Measurements from ENCODE around the gene ARHGAP6. TPM values are rescaled to one million over a fixed set of nuclear protein-coding genes. Genes with fewer than 3 reads are reported as not detected.

ARHGAP6 gene
- total RNA-seq, 6 donors from 2014 or later: 14.4 to 40.9 (median 18.0) TPM

DNA sequence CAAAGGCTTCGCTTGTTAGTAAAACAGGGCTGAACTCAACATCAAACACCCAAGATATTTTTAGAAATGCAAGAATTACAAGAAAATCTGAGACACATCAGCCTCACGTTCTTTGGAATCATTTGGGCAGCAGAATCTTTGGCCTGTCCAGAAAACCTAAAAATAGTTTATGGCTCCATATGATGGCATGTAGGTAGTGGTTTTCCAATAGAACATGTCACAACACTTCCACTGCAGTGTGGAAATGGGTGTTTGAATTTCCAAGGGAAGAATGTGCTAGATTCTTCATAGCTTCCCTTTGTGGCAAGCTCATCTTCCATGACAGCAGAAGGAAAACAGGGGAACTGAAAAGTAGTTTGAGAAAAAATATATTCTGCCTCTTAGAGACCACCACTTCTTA, 118.8 kb downstream of the ARHGAP6 start:
- H3K27me3 ChIP-seq: no peaks in the 10 kb centered on the region
- no peak overlapping the region for H3K4me3 ChIP-seq
- no peak for DNase-seq
- H3K4me1 ChIP-seq: no peaks in the 10 kb centered on the region
- TF ChIP-seq POLR2AphosphoS5 (IDR thresholded peaks at IDR 0.05): peak in 1 of 2 donors; percentile 35
- no peak for TF ChIP-seq EP300 (IDR thresholded peaks at IDR 0.05)
- no peaks in the 10 kb centered on the region for H3K36me3 ChIP-seq
- H3K27ac ChIP-seq: no peak overlapping the region
- 50 to 57% methylated on average over 2 of the region's 2 CpGs for WGBS, 2 donors
- H3K9me3 ChIP-seq: no peaks in the 10 kb centered on the region
- ATAC-seq (ENCODE audit: low FRiP score in 2 of 2): no peak

DNA sequence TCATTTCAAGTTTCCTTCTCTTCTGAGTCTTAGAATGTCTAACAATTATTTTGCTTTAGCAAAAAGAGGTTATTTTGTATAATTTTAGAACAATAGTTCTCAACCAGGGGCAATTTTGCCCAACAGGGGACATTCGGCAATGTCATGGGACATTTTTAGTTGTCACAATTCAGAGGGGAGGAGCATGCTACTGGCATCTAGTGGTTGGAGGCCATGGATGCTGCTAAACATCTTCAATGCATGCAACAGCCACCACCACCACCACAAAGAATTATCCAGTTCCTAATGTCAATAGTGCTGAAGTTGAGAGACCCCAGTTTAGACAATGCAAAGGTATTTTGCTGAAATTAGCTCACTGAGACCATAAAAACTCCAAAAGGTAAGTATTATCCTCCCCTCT, 122.5 kb downstream of the ARHGAP6 start:
- ATAC-seq (ENCODE audit: low FRiP score in 2 of 2): no peak

DNA sequence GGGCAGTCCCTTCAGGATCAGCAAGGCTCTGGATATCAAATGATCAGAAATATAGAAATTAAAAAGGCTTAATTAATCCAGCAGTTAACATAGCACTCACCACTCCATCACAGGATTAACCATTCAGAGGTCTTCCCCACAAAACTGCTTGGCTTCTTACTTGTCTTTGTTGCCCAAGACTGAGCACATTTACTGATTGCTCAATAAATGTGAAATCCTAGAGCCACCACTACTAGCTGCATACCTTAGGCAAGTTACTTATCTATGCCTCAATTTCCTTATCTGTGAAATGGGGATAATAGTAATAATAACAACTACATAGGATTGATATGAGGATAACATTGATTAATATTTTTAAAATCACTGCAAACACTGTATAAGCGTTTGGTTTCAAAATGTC, 124.2 kb downstream of the ARHGAP6 start:
- DNase-seq (no peak), ATAC-seq (ENCODE audit: low FRiP score in 2 of 2) (no peak)
- H3K4me3 ChIP-seq: no peak overlapping the region
- no peak for TF ChIP-seq POLR2AphosphoS5 (IDR thresholded peaks at IDR 0.05)
- no peak for TF ChIP-seq EP300 (IDR thresholded peaks at IDR 0.05)
- TF ChIP-seq, protein P1, sequence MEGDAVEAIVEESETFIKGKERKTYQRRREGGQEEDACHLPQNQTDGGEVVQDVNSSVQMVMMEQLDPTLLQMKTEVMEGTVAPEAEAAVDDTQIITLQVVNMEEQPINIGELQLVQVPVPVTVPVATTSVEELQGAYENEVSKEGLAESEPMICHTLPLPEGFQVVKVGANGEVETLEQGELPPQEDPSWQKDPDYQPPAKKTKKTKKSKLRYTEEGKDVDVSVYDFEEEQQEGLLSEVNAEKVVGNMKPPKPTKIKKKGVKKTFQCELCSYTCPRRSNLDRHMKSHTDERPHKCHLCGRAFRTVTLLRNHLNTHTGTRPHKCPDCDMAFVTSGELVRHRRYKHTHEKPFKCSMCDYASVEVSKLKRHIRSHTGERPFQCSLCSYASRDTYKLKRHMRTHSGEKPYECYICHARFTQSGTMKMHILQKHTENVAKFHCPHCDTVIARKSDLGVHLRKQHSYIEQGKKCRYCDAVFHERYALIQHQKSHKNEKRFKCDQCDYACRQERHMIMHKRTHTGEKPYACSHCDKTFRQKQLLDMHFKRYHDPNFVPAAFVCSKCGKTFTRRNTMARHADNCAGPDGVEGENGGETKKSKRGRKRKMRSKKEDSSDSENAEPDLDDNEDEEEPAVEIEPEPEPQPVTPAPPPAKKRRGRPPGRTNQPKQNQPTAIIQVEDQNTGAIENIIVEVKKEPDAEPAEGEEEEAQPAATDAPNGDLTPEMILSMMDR (IDR thresholded peaks at IDR 0.05): no peak
- no peak for TF ChIP-seq POLR2A (IDR thresholded peaks at IDR 0.05)
- no peaks in the 10 kb centered on the region for H3K9me3 ChIP-seq
- H3K4me1 ChIP-seq: no peaks in the 10 kb centered on the region
- H3K27ac ChIP-seq: peak overlapping the region in 1 of 4 donors; percentile 46
- no peaks in the 10 kb centered on the region for H3K36me3 ChIP-seq
- 93 to 95% methylated on average over 1 of the region's 1 CpG for WGBS, 2 donors
- no peaks in the 10 kb centered on the region for H3K27me3 ChIP-seq

More for the DNA sequence above, 122.5 kb downstream of the ARHGAP6 start:
- no peak overlapping the region for H3K27ac ChIP-seq
- WGBS, 2 donors: 72 to 75% methylated on average over 1 of the region's 1 CpG
- no peaks in the 10 kb centered on the region for H3K36me3 ChIP-seq
- H3K9me3 ChIP-seq: no peaks in the 10 kb centered on the region
- H3K4me1 ChIP-seq: no peaks in the 10 kb centered on the region
- no peaks in the 10 kb centered on the region for H3K27me3 ChIP-seq
- DNase-seq: no peak
- no peak overlapping the region for H3K4me3 ChIP-seq
- TF ChIP-seq, protein P1 (IDR thresholded peaks at IDR 0.05): no peak
- TF ChIP-seq POLR2A (IDR thresholded peaks at IDR 0.05) (no peak), EP300 (IDR thresholded peaks at IDR 0.05) (no peak), POLR2AphosphoS5 (IDR thresholded peaks at IDR 0.05) (no peak)

DNA sequence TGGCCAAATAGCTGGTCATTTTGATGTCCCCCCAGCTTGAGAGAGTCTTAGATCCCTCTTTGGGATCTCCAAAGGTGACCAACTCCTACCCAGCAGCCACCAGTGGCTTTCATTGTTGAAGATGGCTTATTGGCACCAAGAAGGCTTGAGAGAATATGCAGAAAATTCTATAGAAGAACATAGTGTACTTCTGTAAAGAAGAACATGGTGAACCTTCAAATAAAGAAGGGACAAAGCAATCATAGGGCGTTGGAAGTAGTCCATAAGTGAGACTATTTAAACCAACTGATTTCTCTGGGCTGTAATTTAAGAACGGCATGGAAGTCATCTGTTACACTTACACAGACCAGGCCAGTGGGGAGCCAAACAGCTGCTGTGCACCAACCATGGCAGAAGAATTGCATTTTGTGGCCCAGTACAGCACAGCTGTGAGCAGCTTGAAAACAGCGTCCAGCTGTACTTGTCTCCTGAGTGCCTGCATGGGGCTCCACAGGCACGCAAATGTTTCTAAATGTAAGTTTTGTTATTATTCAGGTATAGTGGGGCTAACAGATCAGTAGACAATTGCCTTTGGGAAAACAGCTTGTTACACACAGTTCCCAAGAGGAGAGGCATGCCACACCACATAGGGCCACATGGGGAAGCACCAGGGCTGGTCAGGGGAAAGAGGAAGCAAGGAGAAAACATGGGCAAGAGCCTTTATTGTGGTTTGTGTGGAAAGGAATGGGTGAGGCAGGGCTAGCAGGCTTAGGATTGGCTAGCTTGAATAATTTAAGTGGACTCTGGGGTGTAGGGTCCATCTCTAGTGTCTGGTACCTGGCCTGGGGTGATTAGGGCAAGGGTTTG, 125.0 kb downstream of the ARHGAP6 start:
- Histone ChIP-seq H3K27me3 (no peaks in the 10 kb centered on the region), H3K36me3 (no peaks in the 10 kb centered on the region), H3K4me1 (no peaks in the 10 kb centered on the region), H3K27ac (peak overlapping the region in 1 of 4 donors; percentile 46), H3K4me3 (no peak overlapping the region), H3K9me3 (no peaks in the 10 kb centered on the region)
- TF ChIP-seq EP300 (IDR thresholded peaks at IDR 0.05): no peak
- TF ChIP-seq POLR2AphosphoS5 (IDR thresholded peaks at IDR 0.05): peak in 1 of 2 donors; percentile 39
- no peak for TF ChIP-seq POLR2A (IDR thresholded peaks at IDR 0.05)
- TF ChIP-seq, protein P1 (IDR thresholded peaks at IDR 0.05): peak in 1 of 6 experiments; percentile 8
- WGBS, 2 donors: 76 to 82% methylated on average over 2 to 4 of the region's 4 CpGs
- ATAC-seq (ENCODE audit: low FRiP score in 2 of 2) (peak in 1 of 2 donors; percentile 62), DNase-seq (peak in 1 of 2 donors; percentile 20)

DNA sequence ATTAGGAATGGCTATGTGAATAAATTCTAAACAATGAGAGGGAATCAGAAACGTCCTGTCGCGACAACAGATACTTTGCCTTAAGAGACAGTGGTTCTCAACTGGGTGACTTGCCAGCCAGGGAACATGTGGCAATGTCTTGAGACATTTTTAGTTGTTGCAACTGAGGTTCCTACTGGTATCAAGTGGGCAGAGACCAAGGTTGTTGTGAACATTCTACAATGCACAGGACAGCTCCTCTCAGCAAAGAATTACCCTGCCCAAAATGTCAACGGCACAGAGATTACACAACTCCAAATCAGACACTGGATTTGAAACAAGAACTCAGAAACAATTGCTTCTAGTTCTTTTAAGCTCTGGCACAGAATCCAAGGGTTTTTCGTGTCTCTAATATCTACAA, 128.6 kb downstream of the ARHGAP6 start:
- Histone ChIP-seq H3K4me3 (no peak overlapping the region), H3K36me3 (no peaks in the 10 kb centered on the region), H3K9me3 (no peaks in the 10 kb centered on the region), H3K27me3 (no peaks in the 10 kb centered on the region), H3K27ac (no peak overlapping the region), H3K4me1 (no peaks in the 10 kb centered on the region)
- DNase-seq (no peak), ATAC-seq (ENCODE audit: low FRiP score in 2 of 2) (no peak)
- WGBS, 2 donors: 43 to 79% methylated on average over 4 to 5 of the region's 5 CpGs
- TF ChIP-seq POLR2A (IDR thresholded peaks at IDR 0.05) (no peak), POLR2AphosphoS5 (IDR thresholded peaks at IDR 0.05) (no peak), EP300 (IDR thresholded peaks at IDR 0.05) (no peak)
- TF ChIP-seq, protein P1 (IDR thresholded peaks at IDR 0.05): no peak

All from upper lobe of left lung (tissue), 6 donors.